ENCODE data around the gene PSMD1.
A peak's percentile ranks its signal among the peaks of the same experiment; 100 is the strongest.
"Not testable (repeated sequence)": the region's sequence is repeated elsewhere in the genome, so short reads cannot be mapped to it uniquely, and the experiment has no call there.

PSMD1 gene

DNA sequence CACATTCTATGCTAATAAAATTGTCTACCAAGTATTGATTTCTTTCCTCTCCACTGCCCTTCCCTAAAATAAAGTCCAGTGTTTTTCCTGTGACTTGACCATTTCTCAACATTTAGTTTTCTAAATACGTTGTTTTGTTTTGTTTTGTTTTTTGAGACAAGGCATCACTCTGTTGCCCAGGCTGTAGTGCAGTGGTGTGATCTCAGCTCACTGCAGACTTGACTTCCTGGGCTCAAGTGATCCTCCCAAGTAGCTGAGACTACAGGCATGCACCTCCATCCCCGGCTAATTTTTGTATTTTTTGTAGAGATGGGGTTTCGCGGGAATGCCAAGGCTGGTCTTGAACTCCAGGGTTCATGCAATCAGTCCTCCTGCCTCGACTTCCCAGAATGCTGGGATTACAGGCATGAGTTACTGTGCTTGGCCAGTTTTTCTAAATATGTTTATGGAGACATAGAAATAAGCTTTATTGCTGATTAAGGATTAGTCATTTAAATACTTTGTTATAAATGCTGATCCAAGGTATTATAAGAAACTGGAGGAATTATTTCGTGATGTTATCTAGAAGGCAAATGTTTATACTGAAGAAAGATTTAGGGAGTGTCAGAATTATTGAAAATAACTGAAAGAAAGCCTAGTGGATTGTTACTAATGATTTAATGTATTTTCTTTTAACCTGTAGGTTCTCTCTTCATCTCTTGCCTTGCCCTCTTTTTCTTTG lies 73.8 kb downstream of the PSMD1 start:
- POLR2A ChIA-PET: no interaction called here
- CTCF ChIA-PET: interaction anchor here (1.2 kb wide), 2 partner anchors 21 to 26 kb away, joined by 3 read pairs; no protein-coding TSS in a partner anchor
- no peak for DNase-seq (ENCODE audit: extremely low spot score)
- TF ChIP-seq CTBP1 (IDR thresholded peaks at IDR 0.05; ENCODE audit: borderline replicate concordance) (no peak), ELF4 (IDR thresholded peaks at IDR 0.05) (no peak), ARNT (IDR thresholded peaks at IDR 0.05) (no peak), ZNF384 (IDR thresholded peaks at IDR 0.05) (no peak), NFRKB (IDR thresholded peaks at IDR 0.05) (no peak), SUZ12 (IDR thresholded peaks at IDR 0.05) (no peak), FOXK2 (IDR thresholded peaks at IDR 0.05) (no peak), L3MBTL2 (conservative IDR thresholded peaks at IDR 0.05) (no peak), FOXA1 (IDR thresholded peaks at IDR 0.05) (no peak), SP1 (IDR thresholded peaks at IDR 0.05) (no peak), BHLHE40 (IDR thresholded peaks at IDR 0.05; ENCODE audit: borderline replicate concordance) (no peak), LEF1 (IDR thresholded peaks at IDR 0.05; ENCODE audit: borderline replicate concordance) (no peak), TARDBP (IDR thresholded peaks at IDR 0.05) (no peak)
- TF ChIP-seq, protein P1, sequence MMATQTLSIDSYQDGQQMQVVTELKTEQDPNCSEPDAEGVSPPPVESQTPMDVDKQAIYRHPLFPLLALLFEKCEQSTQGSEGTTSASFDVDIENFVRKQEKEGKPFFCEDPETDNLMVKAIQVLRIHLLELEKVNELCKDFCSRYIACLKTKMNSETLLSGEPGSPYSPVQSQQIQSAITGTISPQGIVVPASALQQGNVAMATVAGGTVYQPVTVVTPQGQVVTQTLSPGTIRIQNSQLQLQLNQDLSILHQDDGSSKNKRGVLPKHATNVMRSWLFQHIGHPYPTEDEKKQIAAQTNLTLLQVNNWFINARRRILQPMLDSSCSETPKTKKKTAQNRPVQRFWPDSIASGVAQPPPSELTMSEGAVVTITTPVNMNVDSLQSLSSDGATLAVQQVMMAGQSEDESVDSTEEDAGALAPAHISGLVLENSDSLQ (IDR thresholded peaks at IDR 0.05): no peak

DNA sequence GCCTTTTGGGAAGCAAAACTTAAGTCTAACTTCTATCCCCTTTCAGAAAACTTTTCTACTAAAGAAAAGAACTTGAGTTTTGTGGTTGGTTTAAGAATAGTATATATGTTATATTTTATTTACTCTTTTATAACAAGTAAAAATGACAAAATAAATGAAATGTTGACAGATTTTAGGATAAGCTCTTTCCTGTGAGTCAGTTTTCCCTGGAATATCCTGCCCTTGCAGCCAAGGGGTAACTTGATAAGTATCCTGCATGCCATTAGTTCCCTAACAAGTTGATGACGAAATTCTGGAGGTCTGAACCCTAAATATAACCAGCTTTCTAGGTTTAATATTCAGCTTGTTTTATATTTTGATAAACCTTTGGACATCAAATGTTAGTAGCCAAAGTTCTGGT lies 75.5 kb downstream of the PSMD1 start:
- CTCF ChIA-PET: no interaction called here
- no peak for DNase-seq (ENCODE audit: extremely low spot score)
- no peak for TF ChIP-seq ZNF384 (IDR thresholded peaks at IDR 0.05)
- no peak for TF ChIP-seq LEF1 (IDR thresholded peaks at IDR 0.05; ENCODE audit: borderline replicate concordance)
- POLR2A ChIA-PET: no interaction called here

DNA sequence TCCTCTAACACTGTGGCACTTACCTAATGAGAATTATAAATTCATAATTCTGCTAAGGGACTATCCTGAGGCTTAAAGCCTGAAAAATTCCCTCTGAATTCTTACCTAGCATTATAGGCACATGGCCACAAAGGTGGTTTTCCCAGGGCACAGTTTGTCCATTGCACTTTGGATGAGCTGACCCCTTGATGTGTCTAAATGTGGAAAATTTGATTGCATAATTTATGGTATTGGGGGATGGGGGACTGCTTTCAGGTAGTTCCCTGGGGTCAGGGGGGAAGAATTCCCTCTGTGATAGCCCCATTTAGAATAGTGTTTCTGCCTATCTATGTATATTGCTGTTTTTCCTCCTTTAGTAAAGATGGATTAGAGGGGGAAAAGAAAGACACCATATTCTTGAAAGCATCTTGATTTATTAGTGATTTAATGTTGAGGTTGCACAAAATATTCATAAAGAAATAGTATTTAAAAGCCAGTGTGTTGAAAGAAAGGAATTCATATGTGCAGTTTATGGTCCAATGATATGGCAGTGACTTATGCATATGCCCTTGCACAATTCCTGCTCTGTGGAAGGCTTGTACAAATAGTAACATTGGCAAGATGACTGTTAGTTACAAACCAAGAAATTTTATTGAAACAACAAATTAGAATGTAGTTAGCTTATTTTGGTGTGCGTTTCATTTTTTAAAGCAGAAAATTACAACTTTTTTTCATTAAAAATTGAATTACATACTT lies 76.9 kb downstream of the PSMD1 start:
- TF ChIP-seq ARNT (IDR thresholded peaks at IDR 0.05): no peak
- no peak for TF ChIP-seq ELF4 (IDR thresholded peaks at IDR 0.05)
- TF ChIP-seq SUZ12 (IDR thresholded peaks at IDR 0.05): no peak
- TF ChIP-seq HDGF (IDR thresholded peaks at IDR 0.05; ENCODE audit: borderline replicate concordance): no peak
- POLR2A ChIA-PET: no interaction called here

DNA sequence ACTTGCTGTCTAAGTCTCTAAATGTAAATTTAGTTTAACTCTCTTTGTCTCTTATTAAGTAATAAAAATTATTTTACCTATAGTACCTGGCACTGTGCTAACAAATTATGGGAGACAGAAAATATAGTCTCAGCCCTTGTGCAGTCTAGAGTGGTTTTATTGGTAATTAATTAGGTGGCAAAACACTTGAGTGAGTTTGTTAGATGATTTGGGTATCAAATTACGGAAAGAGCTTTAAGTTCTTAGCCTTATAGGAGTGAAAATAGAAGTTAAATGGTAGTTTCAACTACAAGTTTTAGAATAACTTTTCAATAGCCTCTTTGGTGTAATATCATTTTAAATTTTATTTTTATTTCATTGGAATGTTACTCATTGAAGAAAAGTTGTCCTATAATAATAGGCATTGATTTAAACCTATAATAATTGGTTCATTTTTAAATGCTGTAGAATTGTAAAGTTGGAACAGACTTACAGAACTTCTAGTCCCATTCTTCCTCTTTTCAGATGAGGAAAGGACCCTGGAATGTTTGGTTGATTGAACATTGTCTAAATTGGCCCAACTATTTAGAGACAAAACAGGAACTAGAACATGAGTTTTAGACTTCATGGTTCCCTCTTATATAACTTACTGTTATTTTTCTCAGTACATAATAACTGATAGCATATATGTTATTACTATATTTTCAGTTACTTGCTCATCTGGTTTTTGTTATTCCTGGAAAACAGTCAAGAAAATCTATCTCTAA lies 78.4 kb downstream of the PSMD1 start:
- DNase-seq (ENCODE audit: extremely low spot score): no peak
- ChIA-PET CTCF (interaction anchor here (1.0 kb wide), 1 partner anchor 14 kb away, joined by 3 read pairs; no protein-coding TSS in a partner anchor), POLR2A (interaction anchor here (1.1 kb wide), 1 partner anchor 329 kb away, joined by 3 read pairs; the partner anchor contains the start of gene NCL)
- TF ChIP-seq ELF4 (IDR thresholded peaks at IDR 0.05) (no peak), FOXA1 (IDR thresholded peaks at IDR 0.05) (no peak), LEF1 (IDR thresholded peaks at IDR 0.05; ENCODE audit: borderline replicate concordance) (no peak), FOXK2 (IDR thresholded peaks at IDR 0.05) (no peak), L3MBTL2 (conservative IDR thresholded peaks at IDR 0.05) (no peak), CTBP1 (IDR thresholded peaks at IDR 0.05; ENCODE audit: borderline replicate concordance) (no peak), SUZ12 (IDR thresholded peaks at IDR 0.05) (no peak), FOXM1 (IDR thresholded peaks at IDR 0.05; ENCODE audit: borderline replicate concordance) (no peak), ARNT (IDR thresholded peaks at IDR 0.05) (no peak), BHLHE40 (IDR thresholded peaks at IDR 0.05; ENCODE audit: borderline replicate concordance) (no peak), NFRKB (IDR thresholded peaks at IDR 0.05) (no peak)
- TF ChIP-seq, protein P1 (IDR thresholded peaks at IDR 0.05): no peak

More for the DNA sequence above, 76.9 kb downstream of the PSMD1 start:
- CTCF ChIA-PET: interaction anchor here (0.6 to 0.7 kb wide), 2 partner anchors 8 to 86 kb away, joined by 3 read pairs; partner anchors contain the start of gene HTR2B
- DNase-seq (ENCODE audit: extremely low spot score): no peak

DNA sequence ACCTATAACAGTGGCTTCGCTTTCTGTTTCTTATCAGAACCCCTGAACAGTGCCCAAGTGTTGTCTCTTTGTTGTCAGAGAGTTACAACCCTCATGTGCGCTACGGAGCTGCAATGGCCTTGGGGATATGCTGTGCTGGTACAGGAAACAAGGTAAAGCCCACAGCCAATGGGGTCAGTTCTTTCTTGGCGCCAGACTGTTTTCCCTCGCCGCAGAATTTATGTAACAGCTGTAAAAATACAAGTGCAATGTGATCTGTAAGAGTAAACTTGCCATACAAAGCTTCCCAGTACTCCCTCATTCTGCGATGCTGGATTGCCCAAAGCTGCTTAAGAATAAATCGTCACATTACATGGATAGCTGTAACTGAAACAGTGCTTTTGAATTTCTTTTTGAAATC lies 82.0 kb downstream of the PSMD1 start:
- POLR2A ChIA-PET: no interaction called here
- peak; percentile 40 for DNase-seq (ENCODE audit: extremely low spot score)
- TF ChIP-seq FOXM1 (IDR thresholded peaks at IDR 0.05; ENCODE audit: borderline replicate concordance) (no peak), BHLHE40 (IDR thresholded peaks at IDR 0.05; ENCODE audit: borderline replicate concordance) (no peak), SUZ12 (IDR thresholded peaks at IDR 0.05) (no peak), CTBP1 (IDR thresholded peaks at IDR 0.05; ENCODE audit: borderline replicate concordance) (no peak), HDGF (IDR thresholded peaks at IDR 0.05; ENCODE audit: borderline replicate concordance) (no peak), ZNF384 (IDR thresholded peaks at IDR 0.05) (no peak), ELF4 (IDR thresholded peaks at IDR 0.05) (no peak), LEF1 (IDR thresholded peaks at IDR 0.05; ENCODE audit: borderline replicate concordance) (no peak), FOXK2 (IDR thresholded peaks at IDR 0.05) (no peak), TARDBP (IDR thresholded peaks at IDR 0.05) (no peak), SP1 (IDR thresholded peaks at IDR 0.05) (no peak), ARNT (IDR thresholded peaks at IDR 0.05) (no peak), NFRKB (IDR thresholded peaks at IDR 0.05) (no peak)
- CTCF ChIA-PET: no interaction called here

DNA sequence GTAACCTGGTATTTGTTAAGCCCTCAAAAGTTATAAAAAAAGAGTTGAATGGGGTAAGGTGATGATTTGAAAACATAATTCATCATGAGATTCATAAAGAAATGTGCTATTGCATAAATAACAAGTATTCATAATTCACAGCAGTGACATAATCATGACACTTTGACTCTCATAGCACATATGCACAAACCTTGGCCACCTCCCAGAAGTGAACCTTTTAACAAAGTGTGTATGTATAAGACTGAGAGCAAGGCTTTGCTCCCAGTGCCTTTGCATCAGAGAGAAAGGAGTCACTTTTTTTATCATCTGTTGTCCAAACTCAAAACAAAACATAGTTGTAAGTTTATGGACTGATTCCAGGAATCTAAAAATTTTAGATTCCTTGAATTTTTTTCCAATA lies 83.1 kb downstream of the PSMD1 start:
- CTCF ChIA-PET: no interaction called here
- POLR2A ChIA-PET: no interaction called here
- DNase-seq (ENCODE audit: extremely low spot score): no peak
- no peak for TF ChIP-seq ZNF384 (IDR thresholded peaks at IDR 0.05)
- no peak for TF ChIP-seq FOXM1 (IDR thresholded peaks at IDR 0.05; ENCODE audit: borderline replicate concordance)
- TF ChIP-seq BHLHE40 (IDR thresholded peaks at IDR 0.05; ENCODE audit: borderline replicate concordance): no peak
- no peak for TF ChIP-seq LEF1 (IDR thresholded peaks at IDR 0.05; ENCODE audit: borderline replicate concordance)
- TF ChIP-seq L3MBTL2 (conservative IDR thresholded peaks at IDR 0.05): no peak
- no peak for TF ChIP-seq FOXA1 (IDR thresholded peaks at IDR 0.05)
- TF ChIP-seq FOXK2 (IDR thresholded peaks at IDR 0.05): no peak
- no peak for TF ChIP-seq TARDBP (IDR thresholded peaks at IDR 0.05)
- TF ChIP-seq, protein P1 (IDR thresholded peaks at IDR 0.05): no peak
- no peak for TF ChIP-seq SUZ12 (IDR thresholded peaks at IDR 0.05)
- no peak for TF ChIP-seq HDGF (IDR thresholded peaks at IDR 0.05; ENCODE audit: borderline replicate concordance)
- no peak for TF ChIP-seq ELF4 (IDR thresholded peaks at IDR 0.05)
- no peak for TF ChIP-seq NFRKB (IDR thresholded peaks at IDR 0.05)
- no peak for TF ChIP-seq ARNT (IDR thresholded peaks at IDR 0.05)
- TF ChIP-seq CTBP1 (IDR thresholded peaks at IDR 0.05; ENCODE audit: borderline replicate concordance): no peak
- no peak for TF ChIP-seq SP1 (IDR thresholded peaks at IDR 0.05)

DNA sequence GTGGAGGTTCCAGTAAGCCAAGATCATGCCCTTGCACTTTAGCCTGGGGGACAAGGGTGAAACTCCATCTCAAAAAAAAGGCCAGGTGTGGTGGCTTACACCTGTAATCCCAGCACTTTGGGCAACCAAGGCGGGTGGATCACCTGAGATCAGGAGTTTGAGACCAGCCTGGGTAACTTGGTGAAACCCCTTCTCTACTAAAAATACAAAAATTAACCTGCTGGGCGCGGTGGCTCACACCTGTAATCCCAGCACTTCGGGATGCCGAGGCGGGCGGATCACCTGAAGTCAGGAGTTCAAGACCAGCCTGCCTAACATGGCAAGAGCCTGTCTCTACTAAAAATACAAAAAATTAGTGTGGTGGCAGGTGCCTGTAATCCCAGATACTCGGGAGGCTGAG lies 84.1 kb downstream of the PSMD1 start:
- CTCF ChIA-PET; DNase-seq (ENCODE audit: extremely low spot score); POLR2A ChIA-PET: not testable (repeated sequence)

Data from HEK293T (cell line).